Measurements from ENCODE around the gene PI4KA.

DNA sequence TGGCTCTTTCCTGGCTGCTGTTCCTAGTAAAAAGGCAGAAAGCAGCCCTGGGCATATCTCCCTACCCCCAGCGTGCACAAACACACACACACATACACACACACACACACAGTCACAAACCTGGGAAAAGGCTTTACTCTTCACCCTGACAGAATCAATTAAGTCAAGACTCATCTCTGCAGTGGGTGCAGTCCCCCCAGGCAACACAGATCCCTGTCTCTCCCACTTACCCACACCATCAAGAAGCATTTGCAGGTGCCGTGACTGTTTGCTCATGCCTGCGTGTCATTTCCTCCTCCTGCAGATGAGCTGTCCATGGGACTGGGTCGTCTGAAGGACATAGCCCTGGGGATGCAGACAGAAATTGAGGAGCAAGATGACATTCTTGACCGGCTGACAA is 28.8 kb upstream of the PI4KA start:
- TF ChIP-seq, protein P1, sequence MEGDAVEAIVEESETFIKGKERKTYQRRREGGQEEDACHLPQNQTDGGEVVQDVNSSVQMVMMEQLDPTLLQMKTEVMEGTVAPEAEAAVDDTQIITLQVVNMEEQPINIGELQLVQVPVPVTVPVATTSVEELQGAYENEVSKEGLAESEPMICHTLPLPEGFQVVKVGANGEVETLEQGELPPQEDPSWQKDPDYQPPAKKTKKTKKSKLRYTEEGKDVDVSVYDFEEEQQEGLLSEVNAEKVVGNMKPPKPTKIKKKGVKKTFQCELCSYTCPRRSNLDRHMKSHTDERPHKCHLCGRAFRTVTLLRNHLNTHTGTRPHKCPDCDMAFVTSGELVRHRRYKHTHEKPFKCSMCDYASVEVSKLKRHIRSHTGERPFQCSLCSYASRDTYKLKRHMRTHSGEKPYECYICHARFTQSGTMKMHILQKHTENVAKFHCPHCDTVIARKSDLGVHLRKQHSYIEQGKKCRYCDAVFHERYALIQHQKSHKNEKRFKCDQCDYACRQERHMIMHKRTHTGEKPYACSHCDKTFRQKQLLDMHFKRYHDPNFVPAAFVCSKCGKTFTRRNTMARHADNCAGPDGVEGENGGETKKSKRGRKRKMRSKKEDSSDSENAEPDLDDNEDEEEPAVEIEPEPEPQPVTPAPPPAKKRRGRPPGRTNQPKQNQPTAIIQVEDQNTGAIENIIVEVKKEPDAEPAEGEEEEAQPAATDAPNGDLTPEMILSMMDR (conservative IDR thresholded peaks at IDR 0.05 in 1 of 2, IDR thresholded peaks at IDR 0.05 in 1 of 2; ENCODE audit: extremely low read depth in 1 of 2, insufficient read depth in 1 of 2, low read depth in 1 of 2, low read length in 2 of 2) = no peak
- TF ChIP-seq EZH2 (IDR thresholded peaks at IDR 0.05; ENCODE audit: borderline replicate concordance, low read length) = no peak

All from mammary epithelial cell (primary cell).